HCT116 (cell line): ENCODE measurements around the gene TGFBI. TPM values are rescaled to one million over a fixed set of nuclear protein-coding genes. Genes with fewer than 3 reads are reported as not detected.
A peak's percentile ranks its signal among the peaks of the same experiment; 100 is the strongest.

Experiments
- ATAC-seq: fragments of 200-7000 bp; cut with Tn5 transposase; 2 replicates; pipeline ENCODE4 v1.9.1; 2020; ENCODE audit warnings: mild to moderate bottlenecking, moderate library complexity
- BruUV-seq: library from RNA; stranded (reverse); fragments of 400-500 nt; replicated peaks from 2 replicates; lab custom pipeline; 2021; lab: Mats Ljungman, UMichigan
- CTCF ChIA-PET: fragments of 300-600 bp; sonication (Branson Sonifier 250); formaldehyde crosslinking; loops from one replicate; lab custom pipeline; 2021; ENCODE audit warnings: antibody characterized with exemption; lab: Charles Lee
- POLR2A ChIA-PET: fragments of 300-600, 350-600 bp; sonication (Branson Sonifier 250); formaldehyde crosslinking; loops from one replicate; lab custom pipeline; 2021; ENCODE audit warnings: antibody characterized with exemption; lab: Charles Lee
- RAD21 ChIA-PET, 2 experiments: fragments of 300-600 bp; sonication (Branson Sonifier 250); formaldehyde crosslinking; loops; one replicate each; lab custom pipeline; 2023; ENCODE audit warnings: low total read pairs in 2 of 2; ENCODE audit not compliant: uncharacterized antibody in 2 of 2, unreplicated experiment in 2 of 2, low non-redundant PET in 1 of 2; lab: Charles Lee
- DNase-seq: peaks from one replicate; pipeline ENCODE4 v3.0.0-alpha.2; 2010; ENCODE audit warnings: low read depth, low spot score
- H2AFZ ChIP-seq: fragments of 200-600 bp; shearing (Covaris generic), sonication (generic); 2 replicates; pipeline ENCODE4 v1.6.1; 2017; ENCODE audit warnings: low read depth, mixed run types, mixed read lengths, antibody characterized with exemption, low read length; ENCODE audit not compliant: poor library complexity, severe bottlenecking
- H3K27ac ChIP-seq: 2 replicates; pipeline ENCODE4 v1.5.1; 2012; ENCODE audit warnings: low read depth, low read length
- H3K27me3 ChIP-seq: fragments of 200-600 bp; sonication (generic); 2 replicates; pipeline ENCODE4 v1.6.1; 2016; ENCODE audit warnings: mixed run types, low read length, mixed read lengths; ENCODE audit not compliant: insufficient read depth
- H3K36me3 ChIP-seq, 2 experiments: fragments of 200-500 bp in 1 of 2; fragments of 200-600 bp in 1 of 2; sonication (Bioruptor generic) in 1 of 2; sonication (generic) in 1 of 2; 2 replicates each; pipeline versions ENCODE4 v1.5.1 to v1.6.1; 2014 to 2016; ENCODE audit warnings: low read length in 2 of 2, inconsistent platforms in 1 of 2, mixed read lengths in 1 of 2, mixed run types in 1 of 2; ENCODE audit not compliant: insufficient read depth in 2 of 2, control insufficient read depth in 1 of 2
- H3K4me1 ChIP-seq, 2 experiments: fragments of 200-600 bp in 1 of 2; sonication (generic) in 1 of 2; 2 replicates each; pipeline versions ENCODE4 v1.5.1 to v1.6.1; 2012 to 2017; ENCODE audit warnings: low read length in 2 of 2, inconsistent platforms in 1 of 2, mild to moderate bottlenecking in 1 of 2, mixed read lengths in 1 of 2, mixed run types in 1 of 2, moderate library complexity in 1 of 2; ENCODE audit not compliant: insufficient read depth in 2 of 2, control insufficient read depth in 1 of 2
- H3K4me2 ChIP-seq: fragments of 200-600 bp; sonication (generic); 2 replicates; pipeline ENCODE4 v1.6.1; 2017; ENCODE audit warnings: mixed run types, low read length, mixed read lengths
- H3K4me3 ChIP-seq, 2 experiments: fragments of 200-600 bp in 1 of 2; sonication (generic) in 1 of 2; replicated peaks in 1 of 2; 2 replicates each; pipeline ENCODE4 v1.5.1; 2011 to 2016; ENCODE audit warnings: low read length in 2 of 2, control low read depth in 1 of 2, low read depth in 1 of 2, mild to moderate bottlenecking in 1 of 2, mixed read lengths in 1 of 2, mixed run types in 1 of 2
- H3K79me2 ChIP-seq: fragments of 200-600 bp; sonication (generic); 2 replicates; pipeline ENCODE4 v1.6.1; 2017; ENCODE audit warnings: mild to moderate bottlenecking, mixed run types, low read length, moderate library complexity, mixed read lengths; ENCODE audit not compliant: insufficient read depth
- H3K9ac ChIP-seq: fragments of 200-600 bp; sonication (generic); 2 replicates; pipeline ENCODE4 v1.6.1; 2016; ENCODE audit warnings: low read length, mixed read lengths
- H3K9me2 ChIP-seq: fragments of 200-600 bp; sonication (generic), shearing (Covaris generic); 2 replicates; pipeline ENCODE4 v1.6.1; 2017; ENCODE audit warnings: mixed run types, mild to moderate bottlenecking, moderate library complexity; ENCODE audit not compliant: insufficient read depth
- H3K9me3 ChIP-seq, 2 experiments: fragments of 200-500 bp in 1 of 2; fragments of 200-600 bp in 1 of 2; sonication (Bioruptor generic) in 1 of 2; sonication (generic) in 1 of 2; 2 replicates each; pipeline ENCODE4 v1.6.1; 2014 to 2017; ENCODE audit warnings: low read length in 2 of 2, mixed read lengths in 2 of 2, inconsistent platforms in 1 of 2, low read depth in 1 of 2, mild to moderate bottlenecking in 1 of 2, mixed run types in 1 of 2, moderate library complexity in 1 of 2; ENCODE audit not compliant: control insufficient read depth in 1 of 2, insufficient read depth in 1 of 2
- H4K20me1 ChIP-seq: fragments of 200-600 bp; sonication (generic), shearing (Covaris generic); 2 replicates; pipeline ENCODE4 v1.6.1; 2017; ENCODE audit warnings: mixed run types, mild to moderate bottlenecking, moderate library complexity; ENCODE audit not compliant: insufficient read depth
- CBX3 ChIP-seq: IDR thresholded peaks from 2 replicates; pipeline ENCODE4 v1.6.1; 2012; ENCODE audit warnings: low read depth
- CEBPB ChIP-seq: IDR thresholded peaks from 2 replicates; pipeline ENCODE4 v1.6.1; 2012; ENCODE audit warnings: low read depth
- FOSL1 ChIP-seq: IDR thresholded peaks from 2 replicates; pipeline ENCODE4 v1.6.1; 2012; ENCODE audit warnings: low read depth
- JUND ChIP-seq: IDR thresholded peaks from 2 replicates; pipeline ENCODE4 v1.6.1; 2012
- POLR2A ChIP-seq: IDR thresholded peaks from 2 replicates; pipeline ENCODE4 v1.7.0; 2011; ENCODE audit warnings: borderline replicate concordance; ENCODE audit not compliant: insufficient read depth, insufficient read length; ENCODE audit errors: extremely low read depth
- POLR2AphosphoS5 ChIP-seq: IDR thresholded peaks from 2 replicates; pipeline ENCODE4 v1.6.1; 2011; ENCODE audit warnings: mild to moderate bottlenecking, low read depth, low read length, moderate library complexity
- RAD21 ChIP-seq: IDR thresholded peaks from 2 replicates; pipeline ENCODE4 v1.6.1; 2012; ENCODE audit warnings: low read depth, mild to moderate bottlenecking
- SIN3A ChIP-seq: IDR thresholded peaks from 2 replicates; pipeline ENCODE4 v1.6.1; 2012; ENCODE audit warnings: low read depth
- SP1 ChIP-seq: IDR thresholded peaks from 2 replicates; pipeline ENCODE4 v1.6.1; 2012; ENCODE audit warnings: low read depth
- YY1 ChIP-seq: IDR thresholded peaks from 2 replicates; pipeline ENCODE4 v1.6.1; 2011; ENCODE audit warnings: low read length, low read depth, moderate library complexity, mild to moderate bottlenecking; ENCODE audit not compliant: insufficient replicate concordance; ENCODE audit errors: extremely low read depth
- intact Hi-C: fragments of 100-400 bp; cut with micrococcal nuclease; formaldehyde crosslinking; loops from 2 replicates; pipeline ENCODE4 v1.10.0; 2022
- total RNA-seq: library from RNA; stranded (reverse); gene quantifications from one replicate; pipeline ENCODE4 v1.2.1, GENCODE V29; 2021; ENCODE audit not compliant: unreplicated experiment
- TF ChIP-seq, protein P1 (sequence below): IDR thresholded peaks from 2 replicates; pipeline ENCODE4 v1.6.1; 2012
- TF ChIP-seq, protein P2 (sequence below): IDR thresholded peaks from 2 replicates; pipeline ENCODE4 v1.6.1; 2012

The TGFBI gene
- total RNA-seq, 1 experiment from 2014 or later = 0.64 TPM

DNA sequence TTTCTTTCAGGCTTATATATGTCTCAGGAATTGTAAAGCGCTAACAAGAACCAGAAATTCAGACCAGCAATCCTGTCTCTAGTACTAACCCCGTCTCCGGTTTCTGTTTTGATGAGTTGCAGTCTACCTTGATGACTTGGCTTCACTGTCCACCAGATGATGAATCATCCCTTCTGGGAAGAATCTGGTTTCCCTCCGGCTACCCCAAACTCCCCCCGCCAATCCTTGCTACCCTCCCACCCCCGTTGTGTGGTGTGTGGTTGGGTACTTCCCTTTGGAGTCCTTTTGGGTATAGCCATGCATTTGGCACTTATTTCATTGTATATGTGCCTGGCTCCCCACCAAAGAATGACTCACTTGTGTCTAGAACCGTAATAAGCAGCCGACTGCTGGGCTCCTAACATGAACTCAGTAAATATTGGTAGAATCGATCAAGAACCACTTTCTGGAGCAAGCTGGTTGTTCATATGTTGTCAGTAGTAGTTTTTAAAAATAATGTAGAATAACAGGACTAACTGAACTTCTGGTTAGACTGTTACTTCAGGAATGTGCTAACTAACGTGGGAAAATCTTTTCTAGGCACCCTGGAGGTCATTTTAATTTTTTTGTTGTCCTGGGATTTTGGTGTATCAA is 8.3 kb upstream of the TGFBI start:
- Histone ChIP-seq H3K4me2 (peak overlapping the region; percentile 76), H4K20me1 (no peaks in the 10 kb centered on the region), H3K9ac (no peak overlapping the region), H2AFZ (peak overlapping the region; percentile 68), H3K27ac (no peak overlapping the region), H3K9me2 (no peaks in the 10 kb centered on the region), H3K36me3 (no peaks in the 10 kb centered on the region), H3K27me3 (peaks cover 55% of the 10 kb centered on the region), H3K4me3 (peak overlapping the region in 1 of 2 experiments; percentile 44; a peak in 2 of 4 replicates), H3K79me2 (no peaks in the 10 kb centered on the region), H3K9me3 (no peaks in the 10 kb centered on the region), H3K4me1 (peaks cover 26 to 46% of the 10 kb centered on the region in 2 experiments)
- CTCF ChIA-PET = no interaction called here
- no TSS peak for BruUV-seq
- RAD21 ChIA-PET = no interaction called here
- POLR2A ChIA-PET = no interaction called here
- ATAC-seq (peak; percentile 65), DNase-seq (peak; percentile 54)
- intact Hi-C loops = no loop called here
- TF ChIP-seq RAD21 (no peak), CEBPB (no peak), POLR2A (no peak), FOSL1 (peak; percentile 67), SIN3A (no peak), POLR2AphosphoS5 (peak; percentile 31; the same call in 1 of the 2 replicates), JUND (peak; percentile 69), CBX3 (0 out of 2 replicates have a peak, but pooled peaks have one; percentile 25), SP1 (peak; percentile 52)
- TF ChIP-seq, protein P1, sequence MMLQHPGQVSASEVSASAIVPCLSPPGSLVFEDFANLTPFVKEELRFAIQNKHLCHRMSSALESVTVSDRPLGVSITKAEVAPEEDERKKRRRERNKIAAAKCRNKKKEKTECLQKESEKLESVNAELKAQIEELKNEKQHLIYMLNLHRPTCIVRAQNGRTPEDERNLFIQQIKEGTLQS = no peak

DNA sequence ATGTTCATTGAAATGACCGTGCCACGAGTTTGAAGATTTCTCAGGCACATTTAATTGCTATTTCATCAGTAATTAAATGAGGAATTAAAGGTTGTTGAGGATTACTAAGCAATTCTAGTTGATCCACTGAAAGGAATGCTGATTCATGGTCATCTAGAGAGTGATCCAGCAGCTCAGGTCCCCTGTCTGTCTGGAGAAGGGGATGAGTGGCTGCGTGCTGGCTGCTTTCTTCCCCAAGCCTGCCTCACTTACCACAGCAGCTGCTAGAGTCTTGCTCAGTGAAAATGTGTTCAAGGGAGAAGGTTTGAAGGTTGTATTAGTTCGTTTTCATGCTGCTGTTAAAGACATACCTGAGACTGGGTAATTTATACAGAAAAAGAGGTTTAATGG is 7.8 kb upstream of the TGFBI start:
- Histone ChIP-seq H3K4me3 (peak overlapping the region in 1 of 2 experiments; percentile 44; a peak in 1 of 4 replicates), H3K4me2 (peak overlapping the region; percentile 76), H3K27ac (no peak overlapping the region), H3K4me1 (peaks cover 26 to 44% of the 10 kb centered on the region in 2 experiments), H3K79me2 (no peaks in the 10 kb centered on the region), H2AFZ (peak overlapping the region; percentile 68), H3K9me2 (no peaks in the 10 kb centered on the region), H3K36me3 (no peaks in the 10 kb centered on the region), H3K9me3 (no peaks in the 10 kb centered on the region), H3K27me3 (peaks cover 57% of the 10 kb centered on the region), H4K20me1 (no peaks in the 10 kb centered on the region), H3K9ac (no peak overlapping the region)
- no peak for TF ChIP-seq SIN3A
- TF ChIP-seq, protein P2, sequence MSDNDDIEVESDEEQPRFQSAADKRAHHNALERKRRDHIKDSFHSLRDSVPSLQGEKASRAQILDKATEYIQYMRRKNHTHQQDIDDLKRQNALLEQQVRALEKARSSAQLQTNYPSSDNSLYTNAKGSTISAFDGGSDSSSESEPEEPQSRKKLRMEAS = no peak
- no peak for TF ChIP-seq YY1
- intact Hi-C loops = no loop called here
- ChIA-PET CTCF (no interaction called here), RAD21 (no interaction called here), POLR2A (no interaction called here)
- ATAC-seq (no peak), DNase-seq (no peak)
- no TSS peak for BruUV-seq
